ENCODE data around the gene ADGRE1.

- TF ChIP-seq EZH2 (IDR thresholded peaks at IDR 0.05; ENCODE audit: borderline replicate concordance, low read length) (no peak), CTCF (IDR thresholded peaks at IDR 0.05; ENCODE audit: low read length) (no peak)
Observed at GRCh38 chr19:6969490-6969889, 82.1 kb downstream of the ADGRE1 start.
